GM19099 (cell line): Measurements from ENCODE around the gene PTX3.

ENCODE experiments used
- POLR2A ChIP-seq: IDR thresholded peaks from 3 replicates; pipeline ENCODE4 v1.6.1; 2011; ENCODE audit warnings: low read depth; ENCODE audit not compliant: insufficient read length; ENCODE audit errors: extremely low read depth

The PTX3 gene

GRCh38 chr3:157436583-157437291, at the start of gene PTX3:
PTX3 (plus strand) TSS chr3:157436850; CDS start chr3:157436934, 84 bp downstream.
- no peak for TF ChIP-seq POLR2A

- TF ChIP-seq POLR2A: no peak
These were observed 48.8 kb upstream of the PTX3 start for GRCh38 chr3:157387708-157388435.

- TF ChIP-seq POLR2A: no peak
These were observed 47.7 kb upstream of the PTX3 start for GRCh38 chr3:157388976-157389375.

DNA sequence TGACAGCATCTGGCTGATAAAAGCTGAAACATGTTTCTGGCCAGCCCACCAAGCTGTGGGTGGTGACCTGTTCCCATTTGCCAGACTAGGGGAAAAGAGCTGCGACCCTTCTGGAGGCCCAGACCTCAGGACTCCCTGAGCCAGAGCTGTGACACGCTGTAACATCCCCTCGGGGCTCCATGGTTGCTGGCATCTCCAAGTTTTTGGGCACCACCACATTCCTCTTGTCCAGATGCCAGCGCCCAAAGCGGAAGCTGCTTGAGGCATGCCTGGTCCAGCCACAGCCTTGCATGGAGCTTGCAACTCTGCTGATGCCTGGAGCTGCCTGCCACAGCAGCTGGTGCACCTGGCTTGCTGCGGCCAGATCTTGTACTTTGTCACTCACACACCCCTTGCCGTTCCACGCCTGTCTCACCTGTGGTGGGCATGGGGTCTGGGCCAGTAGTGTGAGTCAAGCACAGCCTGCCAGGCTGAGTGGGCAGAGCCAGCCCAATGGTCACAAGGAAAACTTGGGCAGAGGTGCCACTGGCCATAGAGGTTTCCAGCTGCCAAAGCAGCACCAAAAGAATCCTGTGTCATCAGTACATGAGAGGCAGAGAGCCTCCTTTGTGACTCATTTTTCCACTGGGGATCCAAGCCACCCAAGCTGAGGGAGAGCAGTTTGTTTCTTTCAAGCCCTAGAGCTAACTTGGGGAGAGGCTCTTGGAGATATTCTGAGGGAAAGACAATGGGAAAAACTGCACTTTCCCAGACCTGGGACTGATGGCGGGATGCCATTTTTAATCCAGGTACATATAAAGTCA, 45.7 kb upstream of the PTX3 start:
- no peak for TF ChIP-seq POLR2A

GRCh38 chr3:157392104-157392503, 44.5 kb upstream of the PTX3 start:
- no peak for TF ChIP-seq POLR2A

GRCh38 chr3:157393113-157393512, 43.5 kb upstream of the PTX3 start:
- no peak for TF ChIP-seq POLR2A

- no peak for TF ChIP-seq POLR2A
These were observed 42.2 kb upstream of the PTX3 start for GRCh38 chr3:157394411-157394810.

GRCh38 chr3:157398598-157398997, 38.1 kb upstream of the PTX3 start:
- no peak for TF ChIP-seq POLR2A

GRCh38 chr3:157404381-157404780, 32.3 kb upstream of the PTX3 start:
- no peak for TF ChIP-seq POLR2A

DNA sequence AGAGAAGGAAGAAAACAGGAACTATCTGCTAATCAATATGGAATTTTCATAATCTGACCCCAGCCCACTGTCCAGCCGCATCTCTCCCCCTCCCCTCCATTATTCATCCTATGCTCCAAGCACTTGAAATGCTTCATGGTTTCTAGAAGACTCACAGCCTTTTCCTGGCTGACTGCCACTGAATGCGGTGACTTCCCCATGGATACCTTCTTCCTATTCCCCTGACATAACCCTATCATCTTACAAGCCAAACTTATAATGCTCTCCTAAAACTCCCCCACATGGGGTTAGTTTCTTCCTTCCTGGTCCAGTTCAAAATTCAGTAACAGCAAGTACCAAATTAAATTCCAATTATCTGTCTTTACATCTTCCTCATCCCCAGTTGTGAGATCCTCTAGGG, 31.2 kb upstream of the PTX3 start:
- TF ChIP-seq POLR2A: no peak

DNA sequence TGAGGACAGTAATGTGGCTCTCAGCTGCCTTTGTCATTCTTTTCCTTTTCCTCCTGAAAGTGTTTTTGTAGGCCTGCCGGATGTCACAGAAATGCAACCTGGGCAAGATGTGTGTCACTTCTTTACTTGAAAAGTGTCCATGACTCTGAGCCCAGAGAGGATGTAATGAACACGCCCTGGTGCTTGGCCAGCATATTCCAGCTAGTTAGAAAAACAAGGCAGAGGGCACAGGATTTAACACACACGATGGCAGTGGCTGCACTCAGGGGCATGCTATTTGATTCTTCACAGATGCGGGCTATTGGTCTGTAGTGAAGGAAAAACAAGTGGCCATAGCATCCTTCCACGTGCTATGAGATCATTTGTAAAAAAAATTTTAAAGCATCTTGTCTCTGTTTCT, 30.3 kb upstream of the PTX3 start:
- TF ChIP-seq POLR2A: no peak

- TF ChIP-seq POLR2A: no peak
These were observed 28.9 kb upstream of the PTX3 start for GRCh38 chr3:157407769-157408168.

GRCh38 chr3:157408499-157409149, 28.0 kb upstream of the PTX3 start:
- TF ChIP-seq POLR2A: no peak

- TF ChIP-seq POLR2A: no peak
These were observed 27.1 kb upstream of the PTX3 start for GRCh38 chr3:157409516-157409915.

- no peak for TF ChIP-seq POLR2A
These were observed 25.7 kb upstream of the PTX3 start for GRCh38 chr3:157410945-157411344.
